ENCODE data around the gene CHMP4B.
A peak's percentile ranks its signal among the peaks of the same experiment; 100 is the strongest.
"Not testable (repeated sequence)": the region's sequence is repeated elsewhere in the genome, so short reads cannot be mapped to it uniquely, and the experiment has no call there.

CHMP4B gene

GRCh38 chr20:33789109-33789857 lies 21.9 kb upstream of the CHMP4B start:
- peak; percentile 93 for DNase-seq (ENCODE audit: insufficient read length, low spot score)
- peak; percentile 97 for FAIRE-seq

- no peak for FAIRE-seq
Measured at GRCh38 chr20:33789858-33790182, 21.3 kb upstream of the CHMP4B start.

GRCh38 chr20:33790566-33790965 lies 20.6 kb upstream of the CHMP4B start:
- FAIRE-seq = no peak

More at GRCh38 chr20:33789858-33790182, 21.3 kb upstream of the CHMP4B start:
- DNase-seq (ENCODE audit: insufficient read length, low spot score) = no peak

GRCh38 chr20:33791021-33791420 lies 20.1 kb upstream of the CHMP4B start:
- FAIRE-seq (no peak), DNase-seq (ENCODE audit: insufficient read length, low spot score) (no peak)

More at GRCh38 chr20:33790566-33790965, 20.6 kb upstream of the CHMP4B start:
- no peak for DNase-seq (ENCODE audit: insufficient read length, low spot score)

- FAIRE-seq (no peak), DNase-seq (ENCODE audit: insufficient read length, low spot score) (no peak)
Measured at GRCh38 chr20:33791540-33791939, 19.6 kb upstream of the CHMP4B start.

GRCh38 chr20:33791959-33792597 lies 19.1 kb upstream of the CHMP4B start:
- FAIRE-seq (no peak), DNase-seq (ENCODE audit: insufficient read length, low spot score) (peak; percentile 42)

GRCh38 chr20:33792598-33792989 lies 18.6 kb upstream of the CHMP4B start:
- not testable (repeated sequence) for DNase-seq (ENCODE audit: insufficient read length, low spot score); FAIRE-seq

GRCh38 chr20:33793011-33793931 lies 17.9 kb upstream of the CHMP4B start:
- DNase-seq (ENCODE audit: insufficient read length, low spot score) (no peak), FAIRE-seq (no peak)

GRCh38 chr20:33796263-33796906 lies 14.8 kb upstream of the CHMP4B start:
- FAIRE-seq (no peak), DNase-seq (ENCODE audit: insufficient read length, low spot score) (no peak)

- no peak for DNase-seq (ENCODE audit: insufficient read length, low spot score)
- FAIRE-seq = no peak
Measured at GRCh38 chr20:33796907-33797544, 14.1 kb upstream of the CHMP4B start.

GRCh38 chr20:33798444-33798843 lies 12.7 kb upstream of the CHMP4B start:
- DNase-seq (ENCODE audit: insufficient read length, low spot score) (no peak), FAIRE-seq (no peak)

GRCh38 chr20:33803921-33804337 lies 7.2 kb upstream of the CHMP4B start:
- peak; percentile 13 for FAIRE-seq
- DNase-seq (ENCODE audit: insufficient read length, low spot score) = peak; percentile 46

GRCh38 chr20:33808388-33808787 lies 2.8 kb upstream of the CHMP4B start:
- no peak for DNase-seq (ENCODE audit: insufficient read length, low spot score)
- FAIRE-seq = no peak

GRCh38 chr20:33810259-33810658 lies 889 bp upstream of the CHMP4B start:
- DNase-seq (ENCODE audit: insufficient read length, low spot score) = no peak
- no peak for FAIRE-seq

- DNase-seq (ENCODE audit: insufficient read length, low spot score) (no peak), FAIRE-seq (no peak)
Measured at GRCh38 chr20:33811776-33812151, 616 bp downstream of the CHMP4B start.

GRCh38 chr20:33812152-33812849 lies 1.2 kb downstream of the CHMP4B start:
- FAIRE-seq (no peak), DNase-seq (ENCODE audit: insufficient read length, low spot score) (peak; percentile 71)

GRCh38 chr20:33812908-33813462 lies 1.8 kb downstream of the CHMP4B start:
- FAIRE-seq (no peak), DNase-seq (ENCODE audit: insufficient read length, low spot score) (no peak)

GRCh38 chr20:33814238-33814712 lies 3.1 kb downstream of the CHMP4B start:
- DNase-seq (ENCODE audit: insufficient read length, low spot score) (no peak), FAIRE-seq (no peak)

- DNase-seq (ENCODE audit: insufficient read length, low spot score) = no peak
- no peak for FAIRE-seq
Measured at GRCh38 chr20:33815671-33816070, 4.5 kb downstream of the CHMP4B start.

Measured in HTR-8/SVneo (cell line).